VCaP (cell line): ENCODE results near the gene OR2F1.

ENCODE experiments used
- H3K27ac ChIP-seq: fragments of 450-650 bp; 2 replicates; pipeline ENCODE4 v1.5.1; 2017
- TF ChIP-seq, protein P1 (sequence below): fragments of 450-650 bp; conservative IDR thresholded peaks from 2 replicates; pipeline ENCODE4 v1.5.1; 2017; ENCODE audit warnings: mild to moderate bottlenecking, moderate library complexity

Gene OR2F1

DNA sequence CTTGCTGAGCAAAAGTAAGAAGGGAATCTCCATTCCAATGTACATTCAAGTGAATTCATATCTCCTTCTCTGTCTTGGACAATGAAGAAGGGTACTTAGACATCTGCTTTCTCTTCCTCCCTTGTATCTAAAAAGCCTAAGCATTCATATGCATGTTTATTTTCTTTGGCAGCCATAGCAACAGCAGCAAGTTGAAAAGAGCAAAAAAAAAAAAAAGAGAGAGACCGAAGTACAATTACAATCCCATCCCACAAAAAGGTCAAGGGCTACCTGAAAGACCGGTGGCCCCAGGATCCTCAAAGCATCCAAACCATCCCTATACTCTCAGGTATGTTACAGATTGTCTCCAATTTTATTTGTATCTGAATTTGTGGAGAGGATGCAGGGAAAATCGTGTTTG is 4.1 kb downstream of the OR2F1 start:
- H3K27ac ChIP-seq: no peak overlapping the region
- TF ChIP-seq, protein P1, sequence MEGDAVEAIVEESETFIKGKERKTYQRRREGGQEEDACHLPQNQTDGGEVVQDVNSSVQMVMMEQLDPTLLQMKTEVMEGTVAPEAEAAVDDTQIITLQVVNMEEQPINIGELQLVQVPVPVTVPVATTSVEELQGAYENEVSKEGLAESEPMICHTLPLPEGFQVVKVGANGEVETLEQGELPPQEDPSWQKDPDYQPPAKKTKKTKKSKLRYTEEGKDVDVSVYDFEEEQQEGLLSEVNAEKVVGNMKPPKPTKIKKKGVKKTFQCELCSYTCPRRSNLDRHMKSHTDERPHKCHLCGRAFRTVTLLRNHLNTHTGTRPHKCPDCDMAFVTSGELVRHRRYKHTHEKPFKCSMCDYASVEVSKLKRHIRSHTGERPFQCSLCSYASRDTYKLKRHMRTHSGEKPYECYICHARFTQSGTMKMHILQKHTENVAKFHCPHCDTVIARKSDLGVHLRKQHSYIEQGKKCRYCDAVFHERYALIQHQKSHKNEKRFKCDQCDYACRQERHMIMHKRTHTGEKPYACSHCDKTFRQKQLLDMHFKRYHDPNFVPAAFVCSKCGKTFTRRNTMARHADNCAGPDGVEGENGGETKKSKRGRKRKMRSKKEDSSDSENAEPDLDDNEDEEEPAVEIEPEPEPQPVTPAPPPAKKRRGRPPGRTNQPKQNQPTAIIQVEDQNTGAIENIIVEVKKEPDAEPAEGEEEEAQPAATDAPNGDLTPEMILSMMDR: no peak

- TF ChIP-seq, protein P1: no peak
- H3K27ac ChIP-seq: no peak overlapping the region
Measured at GRCh38 chr7:143960813-143961610, 6.4 kb downstream of the OR2F1 start.

DNA sequence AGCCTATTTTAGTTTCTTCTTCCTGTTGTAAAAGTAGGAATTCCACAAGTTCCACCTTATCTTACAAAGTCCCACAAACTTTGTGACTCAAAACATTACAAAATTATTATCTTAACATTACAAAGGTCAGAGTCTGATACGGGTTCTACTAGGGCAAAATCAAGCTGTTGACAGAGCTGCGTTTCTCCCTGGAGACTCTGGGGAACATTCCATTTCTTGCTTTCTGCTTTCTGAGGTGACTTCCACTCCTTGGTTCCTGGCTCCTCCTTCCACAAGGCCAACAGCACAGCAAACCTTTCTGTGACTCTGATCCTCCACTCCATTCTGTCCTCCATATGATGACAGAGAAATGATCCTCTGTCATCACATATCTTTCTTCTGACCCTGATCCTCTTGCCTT is 10.6 kb downstream of the OR2F1 start:
- TF ChIP-seq, protein P1: no peak

DNA sequence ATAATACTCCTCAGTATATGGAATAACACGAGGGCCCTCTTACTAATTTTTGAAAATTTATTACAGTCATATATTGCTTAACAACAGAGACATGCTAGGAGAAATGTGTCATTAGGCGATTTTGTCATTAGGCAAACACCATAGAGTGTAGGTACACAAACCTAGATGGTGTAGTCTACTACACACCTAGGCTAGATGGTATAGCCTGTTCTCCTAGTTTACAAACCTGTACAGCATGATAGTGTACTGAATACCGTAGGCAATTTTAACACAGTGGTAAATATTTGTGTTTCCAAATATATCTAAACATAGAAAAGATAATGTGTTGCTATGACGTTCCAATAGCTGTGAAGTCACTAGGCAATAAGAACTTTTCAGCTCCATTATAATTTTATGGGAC is 12.8 kb downstream of the OR2F1 start:
- TF ChIP-seq, protein P1: no peak
- peak overlapping the region; percentile 23; the same call in 1 of the 2 replicates for H3K27ac ChIP-seq

More for the DNA sequence above, 10.6 kb downstream of the OR2F1 start:
- H3K27ac ChIP-seq: no peak overlapping the region

- H3K27ac ChIP-seq: peak overlapping the region; percentile 42
- TF ChIP-seq, protein P1: no peak
Measured at GRCh38 chr7:143973870-143974416, 19.3 kb downstream of the OR2F1 start.

DNA sequence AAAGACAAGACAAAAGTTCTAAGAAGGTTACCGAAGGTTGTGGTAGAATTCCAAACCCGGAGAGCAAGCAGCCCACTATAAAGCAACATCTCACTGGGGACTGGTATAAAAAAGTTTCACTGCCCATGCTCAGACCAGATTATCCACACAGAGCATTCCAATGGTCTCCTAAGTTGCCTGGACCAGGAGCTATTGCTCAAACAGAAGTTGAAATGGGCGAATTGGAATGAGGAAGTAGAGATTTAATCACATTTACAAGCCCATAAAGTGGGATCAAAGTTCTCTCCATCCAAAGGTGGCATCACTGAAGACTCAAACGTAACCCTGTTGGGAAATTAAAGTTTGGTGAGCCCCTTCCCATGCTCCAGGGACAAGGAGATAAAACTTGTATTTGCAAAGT is 19.8 kb downstream of the OR2F1 start:
- TF ChIP-seq, protein P1: no peak
- peak overlapping the region; percentile 42 for H3K27ac ChIP-seq

DNA sequence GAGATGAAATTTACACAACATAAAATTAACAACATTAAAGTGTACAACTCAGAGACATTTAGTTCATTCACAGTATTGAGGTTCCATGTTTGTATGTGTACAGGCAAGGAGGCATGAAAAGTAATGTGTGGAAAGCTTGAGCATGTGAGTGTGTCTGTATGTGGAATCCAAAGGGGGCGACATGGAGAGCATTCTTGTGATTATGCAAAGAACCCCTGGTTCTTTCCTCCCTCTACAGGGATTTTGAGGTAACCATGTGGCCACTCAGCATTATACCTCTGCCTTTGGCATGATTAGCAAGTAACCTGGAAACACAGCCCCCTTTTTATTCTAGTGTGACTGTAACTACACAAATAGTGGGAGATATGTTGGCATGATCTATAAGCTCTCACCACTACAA is 21.0 kb downstream of the OR2F1 start:
- TF ChIP-seq, protein P1: no peak
- no peak overlapping the region for H3K27ac ChIP-seq
